Caco-2 (cell line): ENCODE results near the gene FRMD1. TPM values are rescaled to one million over a fixed set of nuclear protein-coding genes. Genes with fewer than 3 reads are reported as not detected.
A peak's percentile ranks its signal among the peaks of the same experiment; 100 is the strongest.

ENCODE experiments used
- BruUV-seq: library from RNA; stranded (reverse); fragments of 400-500 nt; replicated peaks from 2 replicates; lab custom pipeline; 2021; lab: Mats Ljungman, UMichigan
- CTCF ChIA-PET: fragments of 300-600 bp; sonication (Branson Sonifier 250); formaldehyde crosslinking; loops from one replicate; lab custom pipeline; 2022; ENCODE audit warnings: antibody characterized with exemption; lab: Charles Lee
- POLR2A ChIA-PET: fragments of 300-600 bp; sonication (Branson Sonifier 250); formaldehyde crosslinking; loops from one replicate; lab custom pipeline; 2022; ENCODE audit warnings: antibody characterized with exemption; lab: Charles Lee
- DNase-seq, 2 experiments: peaks; one replicate each; pipeline versions ENCODE4 v3.0.0 to v3.0.0-alpha.2; 2020 to 2022
- H3K27me3 ChIP-seq: replicated peaks from 2 replicates; pipeline ENCODE4 v1.6.0; 2011; ENCODE audit warnings: low read length; ENCODE audit not compliant: control insufficient read depth, insufficient read depth
- H3K36me3 ChIP-seq: 2 replicates; pipeline ENCODE4 v1.5.1; 2011; ENCODE audit warnings: low read length; ENCODE audit not compliant: control insufficient read depth, insufficient read depth
- H3K4me1 ChIP-seq: fragments of 250-450 bp; sonication (Bioruptor Pico); 2 replicates; pipeline ENCODE4 v1.5.1; 2020; ENCODE audit warnings: mild to moderate bottlenecking
- H3K4me3 ChIP-seq: 2 replicates; pipeline ENCODE4 v1.5.1; 2011; ENCODE audit warnings: low read depth, mild to moderate bottlenecking, control low read depth, low read length
- H3K9me3 ChIP-seq: fragments of 250-450 bp; sonication (Bioruptor Pico); 2 replicates; pipeline ENCODE4 v1.5.1; 2020; ENCODE audit warnings: mild to moderate bottlenecking, moderate library complexity
- H3K27ac Mint-ChIP-seq: one replicate; pipeline ENCODE4 v1.8.0; 2022; ENCODE audit warnings: mixed read lengths; ENCODE audit not compliant: unreplicated experiment
- H3K27me3 Mint-ChIP-seq: one replicate; pipeline ENCODE4 v1.8.0; 2022; ENCODE audit warnings: mixed read lengths; ENCODE audit not compliant: insufficient read depth, unreplicated experiment
- H3K36me3 Mint-ChIP-seq: one replicate; pipeline ENCODE4 v1.8.0; 2022; ENCODE audit warnings: mild to moderate bottlenecking, mixed read lengths; ENCODE audit not compliant: insufficient read depth, unreplicated experiment
- H3K4me1 Mint-ChIP-seq: one replicate; pipeline ENCODE4 v1.8.0; 2022; ENCODE audit warnings: low read depth, mixed read lengths; ENCODE audit not compliant: unreplicated experiment
- H3K4me3 Mint-ChIP-seq: one replicate; pipeline ENCODE4 v1.8.0; 2022; ENCODE audit warnings: mild to moderate bottlenecking, moderate library complexity, mixed read lengths; ENCODE audit not compliant: unreplicated experiment
- H3K9me3 Mint-ChIP-seq: one replicate; pipeline ENCODE4 v1.8.0; 2022; ENCODE audit warnings: mixed read lengths; ENCODE audit not compliant: unreplicated experiment
- CTCF ChIP-seq, 2 experiments: fragments of 200-600 bp in 1 of 2; IDR thresholded peaks; 1 replicate in 1 of 2; 2 replicates in 1 of 2; pipeline versions ENCODE4 v1.5.1 to v1.8.0; 2011 to 2022; ENCODE audit warnings: antibody characterized with exemption in 1 of 2, control low read depth in 1 of 2, inconsistent platforms in 1 of 2, low read depth in 1 of 2, low read length in 1 of 2, mild to moderate bottlenecking in 1 of 2, moderate library complexity in 1 of 2; ENCODE audit not compliant: insufficient read depth in 1 of 2, severe bottlenecking in 1 of 2, unreplicated experiment in 1 of 2
- intact Hi-C: fragments of 100-400 bp; cut with micrococcal nuclease; formaldehyde crosslinking; loops from one replicate; pipeline ENCODE4 v1.10.0; 2022; ENCODE audit not compliant: unreplicated experiment
- total RNA-seq: library from RNA; stranded (reverse); gene quantifications from 2 replicates; pipeline ENCODE4 v1.2.3, GENCODE V29; 2022

FRMD1 gene
- total RNA-seq, 1 experiment from 2014 or later, result 0.14 TPM

DNA sequence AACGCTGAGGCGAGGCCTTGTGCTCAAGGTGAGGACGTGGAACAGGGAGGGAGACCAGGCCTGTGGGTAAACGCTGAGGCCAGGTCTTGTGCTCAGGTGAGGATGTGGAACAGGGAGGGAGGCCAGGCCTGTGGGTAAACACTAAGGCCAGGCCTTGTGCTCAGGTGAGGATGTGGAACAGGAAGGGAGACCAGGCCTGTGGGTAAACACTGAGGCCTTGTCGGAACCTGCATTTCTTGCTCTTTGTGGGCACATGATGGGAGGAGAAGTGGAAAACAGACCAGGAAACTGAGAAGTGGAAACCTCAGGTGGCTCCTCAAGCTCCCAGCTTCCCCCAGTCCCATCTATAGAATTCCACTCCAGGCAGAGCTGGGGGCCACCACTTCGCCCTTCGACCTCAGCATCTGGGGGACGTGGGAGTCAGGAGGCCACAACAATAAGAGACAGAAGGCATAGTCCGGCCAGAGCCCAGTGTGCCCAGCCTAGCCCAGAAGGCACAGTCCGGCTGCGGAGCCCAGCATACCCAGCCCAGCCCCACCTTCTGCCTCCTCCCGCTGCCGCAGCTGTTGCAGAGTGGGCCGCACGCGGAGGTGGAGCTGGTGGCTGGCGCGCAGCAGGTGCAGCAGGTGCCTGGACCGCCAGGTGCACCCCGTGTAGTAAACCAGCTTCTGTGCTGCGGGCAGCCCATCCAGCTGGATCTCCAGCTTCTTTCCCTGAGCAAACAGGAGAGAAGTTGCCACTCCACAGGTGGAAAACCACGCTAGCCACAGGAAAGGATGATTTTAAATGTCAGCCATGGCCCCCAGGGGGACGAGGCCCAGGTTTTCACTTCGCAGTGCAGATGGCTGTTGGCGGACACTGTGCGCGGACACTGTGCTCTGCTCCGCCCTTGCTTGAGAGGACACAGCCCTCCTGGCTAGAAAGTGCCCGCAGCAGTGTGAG lies 17.5 kb downstream of the FRMD1 start:
- no TSS peak for BruUV-seq
- intact Hi-C loops, result loop anchor here (5.0 to 10.0 kb wide), 2 partner anchors 56 to 293 kb away; no protein-coding TSS in a partner anchor
- ChIA-PET CTCF (interaction anchor here (1.0 to 2.8 kb wide), 2 partner anchors 10 to 71 kb away, joined by 3 to 20 read pairs; no protein-coding TSS in a partner anchor), POLR2A (no interaction called here)
- H3K36me3 Mint-ChIP-seq, result peaks cover 4% of the 10 kb centered on the region
- DNase-seq, result no peak
- H3K27ac Mint-ChIP-seq, result peak overlapping the region; percentile 17
- Histone ChIP-seq H3K4me1 (peaks cover 21% of the 10 kb centered on the region; the same call in 1 of the 2 replicates), H3K9me3 (no peaks in the 10 kb centered on the region), H3K4me3 (no peak overlapping the region), H3K27me3 (no peaks in the 10 kb centered on the region), H3K36me3 (no peaks in the 10 kb centered on the region)
- H3K9me3 Mint-ChIP-seq, result no peaks in the 10 kb centered on the region
- H3K4me1 Mint-ChIP-seq, result peaks cover 9% of the 10 kb centered on the region
- no peaks in the 10 kb centered on the region for H3K27me3 Mint-ChIP-seq
- no peak for TF ChIP-seq CTCF (IDR thresholded peaks at IDR 0.05; ENCODE audit: insufficient read depth in 1 of 2, low read depth in 1 of 2, low read length in 1 of 2, severe bottlenecking in 1 of 2, unreplicated experiment in 1 of 2)
- H3K4me3 Mint-ChIP-seq, result no peak overlapping the region

GRCh38 chr6:168060521-168060931 lies 18.5 kb downstream of the FRMD1 start:
- peak; percentile 61 to 85 for TF ChIP-seq CTCF (IDR thresholded peaks at IDR 0.05; ENCODE audit: insufficient read depth in 1 of 2, low read depth in 1 of 2, low read length in 1 of 2, severe bottlenecking in 1 of 2, unreplicated experiment in 1 of 2)
- Histone ChIP-seq H3K36me3 (no peaks in the 10 kb centered on the region), H3K4me1 (peaks cover 21% of the 10 kb centered on the region; the same call in 1 of the 2 replicates), H3K4me3 (no peak overlapping the region), H3K27me3 (no peaks in the 10 kb centered on the region), H3K9me3 (no peaks in the 10 kb centered on the region)
- Mint-ChIP-seq H3K27ac (peak overlapping the region; percentile 17), H3K27me3 (no peaks in the 10 kb centered on the region), H3K4me1 (peaks cover 9% of the 10 kb centered on the region), H3K36me3 (peaks cover 4% of the 10 kb centered on the region), H3K9me3 (no peaks in the 10 kb centered on the region), H3K4me3 (no peak overlapping the region)
- CTCF ChIA-PET, result interaction anchor here (1.1 to 2.8 kb wide), 3 partner anchors 58 to 94 kb away, joined by 3 to 20 read pairs (median 8); no protein-coding TSS in a partner anchor
- intact Hi-C loops, result loop anchor here (1.0 to 10.0 kb wide), 3 partner anchors 57 to 294 kb away; no protein-coding TSS in a partner anchor
- POLR2A ChIA-PET, result interaction anchor here (0.5 kb wide), 1 partner anchor 12 kb away, joined by 3 read pairs; no protein-coding TSS in a partner anchor
- no TSS peak for BruUV-seq
- peak; percentile 64 to 75 for DNase-seq
